HEK293 (cell line): ENCODE data around the gene LIN37.
A peak's percentile ranks its signal among the peaks of the same experiment; 100 is the strongest.

ENCODE experiments used
- CTCF ChIA-PET: fragments of 350-600 bp; formaldehyde crosslinking; extraction: SDS; loops from one replicate; lab custom pipeline; 2021; ENCODE audit warnings: antibody characterized with exemption; lab: Yijun Ruan, JAX
- POLR2A ChIA-PET: fragments of 300-600 bp; formaldehyde crosslinking; extraction: SDS; loops from one replicate; lab custom pipeline; 2020; ENCODE audit warnings: antibody characterized with exemption, inconsistent platforms; lab: Yijun Ruan, JAX
- H3K27ac ChIP-seq: fragments of 200-500 bp; sonication (Bioruptor generic); 2 replicates; pipeline ENCODE4 v1.5.1; 2014; ENCODE audit warnings: low read depth, low read length, control low read depth, inconsistent platforms; ENCODE audit errors: extremely low read depth
- H3K36me3 ChIP-seq, 2 experiments: fragments of 200-500 bp in 1 of 2; sonication (Bioruptor generic) in 1 of 2; 1 replicate in 1 of 2; 2 replicates in 1 of 2; pipeline ENCODE4 v1.5.1; 2014 to 2017; ENCODE audit warnings: inconsistent platforms in 2 of 2, low read length in 2 of 2; ENCODE audit not compliant: control insufficient read depth in 2 of 2, insufficient read depth in 1 of 2
- H3K4me1 ChIP-seq: fragments of 200-500 bp; sonication (Bioruptor generic); 2 replicates; pipeline ENCODE4 v1.5.1; 2014; ENCODE audit warnings: mild to moderate bottlenecking, low read length, inconsistent platforms; ENCODE audit not compliant: control insufficient read depth, insufficient read depth
- H3K4me3 ChIP-seq: 2 replicates; pipeline ENCODE4 v1.5.1; 2011; ENCODE audit warnings: low read depth, mild to moderate bottlenecking, control low read depth, low read length, moderate library complexity
- H3K9me3 ChIP-seq: fragments of 200-500 bp; sonication (Bioruptor generic); 2 replicates; pipeline ENCODE4 v1.5.1; 2014; ENCODE audit warnings: low read depth, low read length, inconsistent platforms; ENCODE audit not compliant: control insufficient read depth, insufficient read depth
- KLF10 ChIP-seq: fragments of 450-650 bp; IDR thresholded peaks from 2 replicates; pipeline ENCODE4 v1.5.1; 2018; ENCODE audit warnings: missing biosample characterization, mild to moderate bottlenecking, missing genetic modification characterization
- KLF16 ChIP-seq: fragments of 450-650 bp; formaldehyde crosslinking; IDR thresholded peaks from 2 replicates; pipeline ENCODE4 v1.5.1; 2017; ENCODE audit warnings: missing biosample characterization, missing genetic modification characterization
- KLF17 ChIP-seq: fragments of 450-650 bp; formaldehyde crosslinking; IDR thresholded peaks from 2 replicates; pipeline ENCODE4 v1.5.1; 2016; ENCODE audit warnings: missing biosample characterization, missing genetic modification characterization
- KLF9 ChIP-seq: fragments of 450-650 bp; formaldehyde crosslinking; IDR thresholded peaks from 2 replicates; pipeline ENCODE4 v1.5.1; 2016; ENCODE audit warnings: missing biosample characterization, missing genetic modification characterization, low read depth
- PBX3 ChIP-seq: sonication (generic); formaldehyde crosslinking; IDR thresholded peaks from 2 replicates; pipeline ENCODE4 v1.8.1; 2022; ENCODE audit warnings: mild to moderate bottlenecking, moderate library complexity, missing genetic modification reagents
- REPIN1 ChIP-seq: fragments of 450-650 bp; formaldehyde crosslinking; IDR thresholded peaks from 2 replicates; pipeline ENCODE4 v1.5.1; 2017; ENCODE audit warnings: missing biosample characterization, missing genetic modification characterization, low read depth
- TCF7L2 ChIP-seq: IDR thresholded peaks from 2 replicates; pipeline ENCODE4 v1.6.1; 2011; ENCODE audit warnings: low read depth, mild to moderate bottlenecking, inconsistent platforms, low read length, moderate library complexity, borderline replicate concordance
- WT1 ChIP-seq: fragments of 450-650 bp; formaldehyde crosslinking; IDR thresholded peaks from 2 replicates; pipeline ENCODE4 v1.5.1; 2016; ENCODE audit warnings: missing biosample characterization, missing genetic modification characterization
- YY2 ChIP-seq: fragments of 450-650 bp; formaldehyde crosslinking; IDR thresholded peaks from 2 replicates; pipeline ENCODE4 v1.5.1; 2016; ENCODE audit warnings: missing biosample characterization, missing genetic modification characterization
- ZBTB21 ChIP-seq: fragments of 450-650 bp; formaldehyde crosslinking; IDR thresholded peaks from 2 replicates; pipeline ENCODE4 v1.5.1; 2017; ENCODE audit warnings: missing biosample characterization, missing genetic modification characterization
- ZBTB26 ChIP-seq: fragments of 450-650 bp; formaldehyde crosslinking; optimal IDR thresholded peaks from 2 replicates; pipeline ENCODE3; 2016; ENCODE audit warnings: missing biosample characterization, mild to moderate bottlenecking, missing genetic modification characterization
- ZBTB49 ChIP-seq: fragments of 450-650 bp; formaldehyde crosslinking; IDR thresholded peaks from 2 replicates; pipeline ENCODE4 v1.5.1; 2016; ENCODE audit warnings: missing biosample characterization, missing genetic modification characterization, low read depth
- ZBTB7A ChIP-seq: fragments of 450-650 bp; formaldehyde crosslinking; IDR thresholded peaks from 2 replicates; pipeline ENCODE4 v1.5.1; 2016; ENCODE audit warnings: low read depth, missing biosample characterization, missing genetic modification characterization
- ZBTB8A ChIP-seq: fragments of 450-650 bp; formaldehyde crosslinking; IDR thresholded peaks from 2 replicates; pipeline ENCODE4 v1.5.1; 2016; ENCODE audit warnings: missing biosample characterization, missing genetic modification characterization
- ZEB2 ChIP-seq: fragments of 450-650 bp; formaldehyde crosslinking; IDR thresholded peaks from 2 replicates; pipeline ENCODE4 v1.5.1; 2016; ENCODE audit warnings: missing biosample characterization, missing genetic modification characterization
- ZFHX2 ChIP-seq: fragments of 450-650 bp; formaldehyde crosslinking; conservative IDR thresholded peaks from 2 replicates; pipeline ENCODE4 v1.5.1; 2016; ENCODE audit warnings: missing biosample characterization, missing genetic modification characterization
- ZNF133 ChIP-seq: fragments of 450-650 bp; formaldehyde crosslinking; IDR thresholded peaks from 2 replicates; pipeline ENCODE4 v1.5.1; 2016; ENCODE audit warnings: missing biosample characterization, missing genetic modification characterization
- ZNF157 ChIP-seq: fragments of 450-650 bp; formaldehyde crosslinking; IDR thresholded peaks from 2 replicates; pipeline ENCODE4 v1.5.1; 2016; ENCODE audit warnings: missing biosample characterization, missing genetic modification characterization
- ZNF18 ChIP-seq: fragments of 450-650 bp; formaldehyde crosslinking; IDR thresholded peaks from 2 replicates; pipeline ENCODE4 v1.5.1; 2016; ENCODE audit warnings: missing biosample characterization, missing genetic modification characterization
- ZNF311 ChIP-seq: fragments of 450-650 bp; formaldehyde crosslinking; IDR thresholded peaks from 2 replicates; pipeline ENCODE4 v1.5.1; 2017; ENCODE audit warnings: missing biosample characterization, missing genetic modification characterization, borderline replicate concordance
- ZNF423 ChIP-seq: fragments of 450-650 bp; formaldehyde crosslinking; IDR thresholded peaks from 2 replicates; pipeline ENCODE4 v1.5.1; 2016; ENCODE audit warnings: missing biosample characterization, missing genetic modification characterization
- ZNF48 ChIP-seq: fragments of 450-650 bp; formaldehyde crosslinking; IDR thresholded peaks from 2 replicates; pipeline ENCODE4 v1.5.1; 2016; ENCODE audit warnings: missing biosample characterization, missing genetic modification characterization
- ZNF501 ChIP-seq: fragments of 450-650 bp; formaldehyde crosslinking; IDR thresholded peaks from 2 replicates; pipeline ENCODE4 v1.5.1; 2016; ENCODE audit warnings: missing biosample characterization, missing genetic modification characterization
- ZNF548 ChIP-seq: fragments of 450-650 bp; formaldehyde crosslinking; IDR thresholded peaks from 2 replicates; pipeline ENCODE4 v1.5.1; 2016; ENCODE audit warnings: missing biosample characterization, missing genetic modification characterization
- ZNF549 ChIP-seq: fragments of 450-650 bp; IDR thresholded peaks from 2 replicates; pipeline ENCODE4 v1.5.1; 2018; ENCODE audit warnings: missing biosample characterization, missing genetic modification characterization, mild to moderate bottlenecking, inconsistent platforms, moderate library complexity
- ZNF571 ChIP-seq: fragments of 450-650 bp; formaldehyde crosslinking; IDR thresholded peaks from 2 replicates; pipeline ENCODE4 v1.5.0; 2017; ENCODE audit warnings: missing biosample characterization, missing genetic modification characterization
- ZNF600 ChIP-seq: fragments of 450-650 bp; formaldehyde crosslinking; IDR thresholded peaks from 2 replicates; pipeline ENCODE4 v1.5.1; 2016; ENCODE audit warnings: missing biosample characterization, missing genetic modification characterization
- ZNF623 ChIP-seq: fragments of 450-650 bp; formaldehyde crosslinking; IDR thresholded peaks from 2 replicates; pipeline ENCODE4 v1.5.1; 2016; ENCODE audit warnings: missing biosample characterization, missing genetic modification characterization
- ZNF76 ChIP-seq: fragments of 450-650 bp; formaldehyde crosslinking; IDR thresholded peaks from 2 replicates; pipeline ENCODE4; 2016; ENCODE audit warnings: low read depth, missing biosample characterization, missing genetic modification characterization, borderline replicate concordance
- ZNF776 ChIP-seq: fragments of 450-650 bp; formaldehyde crosslinking; IDR thresholded peaks from 2 replicates; pipeline ENCODE4 v1.5.0; 2017; ENCODE audit warnings: missing biosample characterization, missing genetic modification characterization, borderline replicate concordance
- ZXDB ChIP-seq: fragments of 450-650 bp; formaldehyde crosslinking; IDR thresholded peaks from 2 replicates; pipeline ENCODE4 v1.5.1; 2016; ENCODE audit warnings: missing biosample characterization, missing genetic modification characterization

LIN37 gene

GRCh38 chr19:35757749-35758608 lies 9.6 kb downstream of the LIN37 start, which contains the start of gene PROSER3:
PROSER3 (plus strand) TSS chr19:35758176; CDS start chr19:35758216, 40 bp downstream.
- H3K4me1 ChIP-seq = peaks cover 15% of the 10 kb centered on the region
- H3K9me3 ChIP-seq = no peaks in the 10 kb centered on the region
- H3K36me3 ChIP-seq = peaks cover 60 to 63% of the 10 kb centered on the region in 2 experiments
- POLR2A ChIA-PET = interaction anchor here (0.6 to 3.0 kb wide), 21 partner anchors 7 to 256 kb away, joined by 3 to 87 read pairs (median 4); partner anchors contain the start of genes ALKBH6, ARHGAP33, COX6B1 and LIN37
- H3K4me3 ChIP-seq = peak within 1 kb of the TSS; percentile 71
- peak within 1 kb of the TSS; percentile 97 for H3K27ac ChIP-seq
- CTCF ChIA-PET = interaction anchor here (0.7 to 1.4 kb wide), 6 partner anchors 9 to 63 kb away, joined by 3 to 7 read pairs (median 6); partner anchors contain the start of genes LIN37, PSENEN and U2AF1L4
- peak; percentile 100 for TF ChIP-seq ZBTB26 (tag by site-specific recombination)
- TF ChIP-seq ZBTB21 (tag by site-specific recombination) = no peak; the same call in 1 of the 2 replicates
- peak; percentile 99 for TF ChIP-seq ZNF76 (tag by site-specific recombination)
- no peak for TF ChIP-seq ZNF18 (tag by site-specific recombination)
- no peak for TF ChIP-seq ZNF423
- TF ChIP-seq ZEB2 (tag by site-specific recombination) = peak; percentile 99
- TF ChIP-seq ZNF48 (tag by site-specific recombination) = no peak
- no peak for TF ChIP-seq ZNF548
- no peak for TF ChIP-seq ZNF776 (tag by site-specific recombination)
- TF ChIP-seq TCF7L2 = peak; percentile 80; the same call in 1 of the 2 replicates
- TF ChIP-seq ZNF549 = no peak
- TF ChIP-seq REPIN1 (tag by site-specific recombination) = peak; percentile 87; the same call in 1 of the 2 replicates
- TF ChIP-seq KLF16 = peak; percentile 85
- TF ChIP-seq ZNF623 (tag by site-specific recombination) = no peak
- no peak for TF ChIP-seq ZNF133
- TF ChIP-seq ZNF157 = no peak
- TF ChIP-seq ZFHX2 = peak; percentile 94
- no peak for TF ChIP-seq ZNF311 (tag by site-specific recombination)
- peak; percentile 97 for TF ChIP-seq ZXDB (tag by site-specific recombination)
- peak; percentile 79; the same call in 1 of the 2 replicates for TF ChIP-seq YY2 (tag by site-specific recombination)
- TF ChIP-seq ZNF600 (tag by site-specific recombination) = peak; percentile 100
- TF ChIP-seq KLF10 (tag by site-specific recombination) = peak; percentile 87
- peak; percentile 54; the same call in 1 of the 2 replicates for TF ChIP-seq WT1
- peak; percentile 94 for TF ChIP-seq KLF9 (tag by site-specific recombination)
- no peak for TF ChIP-seq ZNF571 (tag by site-specific recombination)
- no peak for TF ChIP-seq ZBTB49 (tag by site-specific recombination)
- peak; percentile 71 for TF ChIP-seq ZBTB7A
- peak; percentile 75 for TF ChIP-seq ZBTB8A (tag by site-specific recombination)
- TF ChIP-seq PBX3 = peak; percentile 94
- TF ChIP-seq KLF17 (tag by site-specific recombination) = peak; percentile 75
- TF ChIP-seq ZNF501 (tag by site-specific recombination) = peak; percentile 54; the same call in 1 of the 2 replicates
